Type B pancreatic cell (in vitro differentiated cells): Measurements from ENCODE around the gene DMPK. TPM values are rescaled to one million over a fixed set of nuclear protein-coding genes. Genes with fewer than 3 reads are reported as not detected.
A peak's percentile ranks its signal among the peaks of the same experiment; 100 is the strongest.

Experiments used
- DNase-seq: peaks from one replicate; pipeline ENCODE4 v3.0.0; 2021; ENCODE audit warnings: mixed read lengths; ENCODE audit not compliant: unreplicated experiment; ENCODE audit errors: extremely low spot score
- H3K27ac Mint-ChIP-seq: 2 replicates; pipeline ENCODE4 v1.8.0; 2021; ENCODE audit warnings: mild to moderate bottlenecking, mixed read lengths
- H3K27me3 Mint-ChIP-seq: 2 replicates; pipeline ENCODE4 v1.8.0; 2021; ENCODE audit warnings: mixed read lengths
- H3K36me3 Mint-ChIP-seq: 2 replicates; pipeline ENCODE4 v1.8.0; 2021; ENCODE audit warnings: mixed read lengths
- H3K4me1 Mint-ChIP-seq: one replicate; pipeline ENCODE4 v1.8.0; 2021; ENCODE audit warnings: mixed read lengths; ENCODE audit not compliant: unreplicated experiment
- H3K4me3 Mint-ChIP-seq: 2 replicates; pipeline ENCODE4 v1.8.0; 2021; ENCODE audit warnings: mild to moderate bottlenecking, mixed read lengths
- H3K9me3 Mint-ChIP-seq: 2 replicates; pipeline ENCODE4 v1.8.0; 2021; ENCODE audit warnings: mixed read lengths
- CTCF ChIP-seq: fragments of 200-600 bp; sonication (generic); conservative IDR thresholded peaks from 2 replicates; pipeline ENCODE4 v1.5.0; 2021; ENCODE audit warnings: antibody characterized with exemption, mild to moderate bottlenecking
- total RNA-seq: library from RNA; stranded (reverse); gene quantifications from 2 replicates; pipeline ENCODE4 v1.2.1, GENCODE V29; 2021; ENCODE audit warnings: low replicate concordance

DMPK gene
- total RNA-seq, 1 donor from 2014 or later: 97.7 TPM

- Mint-ChIP-seq H3K27ac (no peak overlapping the region), H3K27me3 (no peaks in the 10 kb centered on the region), H3K9me3 (no peaks in the 10 kb centered on the region), H3K4me3 (no peak overlapping the region), H3K36me3 (no peaks in the 10 kb centered on the region), H3K4me1 (peaks cover 15% of the 10 kb centered on the region)
- DNase-seq: no peak
- no peak for TF ChIP-seq CTCF
Measured at GRCh38 chr19:45766296-45766868, 15.9 kb downstream of the DMPK start.

GRCh38 chr19:45765702-45766295, 16.5 kb downstream of the DMPK start:
- peak overlapping the region; percentile 61 for H3K4me3 Mint-ChIP-seq
- H3K36me3 Mint-ChIP-seq: no peaks in the 10 kb centered on the region
- no peak for DNase-seq
- H3K27me3 Mint-ChIP-seq: no peaks in the 10 kb centered on the region
- H3K27ac Mint-ChIP-seq: peak overlapping the region; percentile 71
- TF ChIP-seq CTCF: no peak
- H3K4me1 Mint-ChIP-seq: peaks cover 11% of the 10 kb centered on the region
- H3K9me3 Mint-ChIP-seq: no peaks in the 10 kb centered on the region

GRCh38 chr19:45764945-45765701, 17.2 kb downstream of the DMPK start:
- H3K4me3 Mint-ChIP-seq: peak overlapping the region; percentile 77
- TF ChIP-seq CTCF: no peak
- H3K27ac Mint-ChIP-seq: peak overlapping the region; percentile 69
- no peak for DNase-seq
- no peaks in the 10 kb centered on the region for H3K9me3 Mint-ChIP-seq
- H3K4me1 Mint-ChIP-seq: peaks cover 7% of the 10 kb centered on the region
- no peaks in the 10 kb centered on the region for H3K27me3 Mint-ChIP-seq
- no peaks in the 10 kb centered on the region for H3K36me3 Mint-ChIP-seq

- DNase-seq: no peak
- peak; percentile 51 for TF ChIP-seq CTCF
- H3K4me3 Mint-ChIP-seq: peak overlapping the region; percentile 77
- peak overlapping the region; percentile 69 for H3K27ac Mint-ChIP-seq
- H3K9me3 Mint-ChIP-seq: no peaks in the 10 kb centered on the region
- H3K4me1 Mint-ChIP-seq: peaks cover 7% of the 10 kb centered on the region
- H3K27me3 Mint-ChIP-seq: no peaks in the 10 kb centered on the region
- H3K36me3 Mint-ChIP-seq: no peaks in the 10 kb centered on the region
Measured at GRCh38 chr19:45764475-45764874, 17.8 kb downstream of the DMPK start.

GRCh38 chr19:45763691-45764294, 18.5 kb downstream of the DMPK start:
- H3K27ac Mint-ChIP-seq: no peak overlapping the region
- no peak for DNase-seq
- no peaks in the 10 kb centered on the region for H3K36me3 Mint-ChIP-seq
- peaks cover 7% of the 10 kb centered on the region for H3K4me1 Mint-ChIP-seq
- no peaks in the 10 kb centered on the region for H3K9me3 Mint-ChIP-seq
- no peaks in the 10 kb centered on the region for H3K27me3 Mint-ChIP-seq
- no peak overlapping the region for H3K4me3 Mint-ChIP-seq
- no peak for TF ChIP-seq CTCF
